ENCODE measurements around the gene DOCK1. TPM values are rescaled to one million over a fixed set of nuclear protein-coding genes. Genes with fewer than 3 reads are reported as not detected.

Gene DOCK1
- total RNA-seq, 2 donors from 2014 or later, result 46.4 to 49.0 TPM

DNA sequence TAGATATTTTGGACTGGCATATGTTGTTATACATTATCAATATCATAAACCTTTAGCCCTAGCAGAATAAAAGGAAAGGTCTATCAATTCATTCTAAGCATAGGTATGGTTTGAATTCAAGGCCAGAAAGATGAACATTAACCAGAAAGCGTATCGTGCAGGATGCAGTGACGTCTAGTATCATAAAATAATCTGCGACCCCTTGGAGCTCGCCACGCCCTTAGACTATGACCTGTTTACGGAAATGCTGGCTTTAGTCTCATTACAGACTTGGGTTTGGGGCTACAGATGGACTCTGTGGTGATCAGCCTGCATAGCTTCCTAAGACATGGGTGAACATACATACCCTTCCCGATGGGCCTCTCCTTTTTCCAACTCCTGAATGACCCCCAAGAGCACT, 269.6 kb downstream of the DOCK1 start:
- H3K9me3 ChIP-seq, result no peaks in the 10 kb centered on the region
- H3K9ac ChIP-seq (ENCODE audit: low read depth in 2 of 2, low read length in 2 of 2), result no peak overlapping the region
- intact Hi-C loops (cut with DNase I), result no loop called here
- no peak for DNase-seq
- H3K27ac ChIP-seq, result no peak overlapping the region
- TF ChIP-seq CTCF (IDR thresholded peaks at IDR 0.05), result no peak
- H3K4me1 ChIP-seq, result peaks cover 3% of the 10 kb centered on the region
- H3K36me3 ChIP-seq, result no peaks in the 10 kb centered on the region
- H3K27me3 ChIP-seq, result no peaks in the 10 kb centered on the region
- H3K4me3 ChIP-seq, result no peak overlapping the region

DNA sequence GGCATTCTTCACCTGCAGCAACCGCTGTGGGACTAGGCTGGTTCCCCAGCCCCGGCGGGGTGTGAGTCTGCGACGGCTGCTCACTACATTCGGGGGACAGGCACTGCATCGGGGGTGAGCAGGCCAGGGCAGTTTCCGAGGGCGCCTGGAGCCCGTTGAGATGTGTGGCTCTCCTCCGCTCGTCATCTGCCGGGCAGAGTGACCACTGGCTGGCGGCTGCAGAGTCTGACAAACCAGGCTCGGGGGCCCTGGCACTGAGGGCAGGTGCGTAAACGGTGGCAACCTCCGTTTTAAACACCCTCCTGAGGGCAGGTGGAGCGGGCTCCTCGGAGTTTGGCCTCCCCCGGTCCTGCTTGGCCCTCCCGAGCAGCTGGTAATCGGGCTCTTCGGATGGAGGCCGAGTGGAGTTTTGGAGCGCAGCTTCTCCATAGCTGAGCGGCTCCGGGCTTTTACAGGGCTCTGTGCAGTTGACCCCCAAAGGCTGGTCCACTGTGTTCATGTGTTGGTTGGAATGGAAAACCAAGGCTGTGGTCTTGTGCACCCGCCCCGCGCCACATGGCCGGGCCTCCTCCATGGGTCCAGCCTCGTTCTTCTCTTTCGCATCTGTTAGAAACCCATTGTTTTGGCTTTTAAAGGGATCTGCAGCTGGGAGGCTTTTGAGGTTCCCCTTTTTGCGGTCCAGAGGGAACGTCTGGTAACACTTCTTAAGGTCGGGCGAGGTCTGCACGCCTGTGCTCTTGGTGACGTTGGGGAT, 270.3 kb downstream of the DOCK1 start:
- Histone ChIP-seq H3K36me3 (no peaks in the 10 kb centered on the region), H3K4me3 (no peak overlapping the region), H3K27ac (no peak overlapping the region), H3K4me1 (peaks cover 3% of the 10 kb centered on the region), H3K27me3 (no peaks in the 10 kb centered on the region), H3K9ac (ENCODE audit: low read depth in 2 of 2, low read length in 2 of 2) (no peak overlapping the region), H3K9me3 (no peaks in the 10 kb centered on the region)
- no peak for TF ChIP-seq CTCF (IDR thresholded peaks at IDR 0.05)
- intact Hi-C loops (cut with DNase I), result no loop called here
- DNase-seq, result no peak

GRCh38 chr10:127176649-127177048, 271.4 kb downstream of the DOCK1 start:
- Histone ChIP-seq H3K9ac (ENCODE audit: low read depth in 2 of 2, low read length in 2 of 2) (no peak overlapping the region), H3K4me3 (no peak overlapping the region), H3K4me1 (peaks cover 3% of the 10 kb centered on the region), H3K27ac (no peak overlapping the region), H3K9me3 (no peaks in the 10 kb centered on the region), H3K36me3 (no peaks in the 10 kb centered on the region), H3K27me3 (no peaks in the 10 kb centered on the region)
- DNase-seq, result no peak
- TF ChIP-seq CTCF (IDR thresholded peaks at IDR 0.05), result no peak
- intact Hi-C loops (cut with DNase I), result no loop called here

GRCh38 chr10:127179612-127180250, 274.5 kb downstream of the DOCK1 start:
- Histone ChIP-seq H3K4me3 (no peak overlapping the region), H3K36me3 (no peaks in the 10 kb centered on the region), H3K27ac (no peak overlapping the region), H3K9me3 (no peaks in the 10 kb centered on the region), H3K9ac (ENCODE audit: low read depth in 2 of 2, low read length in 2 of 2) (no peak overlapping the region), H3K27me3 (no peaks in the 10 kb centered on the region), H3K4me1 (no peaks in the 10 kb centered on the region)
- no peak for DNase-seq
- intact Hi-C loops (cut with DNase I), result no loop called here
- no peak for TF ChIP-seq CTCF (IDR thresholded peaks at IDR 0.05)

DNA sequence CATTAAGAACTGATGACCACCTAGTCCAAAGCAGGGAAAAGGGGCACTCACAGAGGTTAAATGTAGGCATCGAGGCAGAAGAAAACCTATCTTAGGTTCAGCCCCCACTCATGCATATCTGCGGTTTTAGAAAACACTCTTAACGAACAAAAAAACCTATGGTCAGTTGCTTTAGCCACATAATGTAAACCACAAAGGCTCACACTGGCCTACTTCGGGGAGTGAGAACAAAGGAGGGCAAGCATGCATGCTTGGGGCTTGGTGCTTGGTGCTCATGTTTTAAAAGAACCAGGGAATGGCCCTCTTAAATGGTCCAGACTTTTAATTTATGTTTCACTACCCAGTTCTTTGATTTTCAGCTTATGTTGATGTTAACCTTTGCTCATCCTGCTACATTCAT, 276.9 kb downstream of the DOCK1 start:
- Histone ChIP-seq H3K27ac (no peak overlapping the region), H3K9ac (ENCODE audit: low read depth in 2 of 2, low read length in 2 of 2) (no peak overlapping the region), H3K4me3 (no peak overlapping the region), H3K9me3 (no peaks in the 10 kb centered on the region), H3K27me3 (no peaks in the 10 kb centered on the region), H3K36me3 (no peaks in the 10 kb centered on the region), H3K4me1 (no peaks in the 10 kb centered on the region)
- TF ChIP-seq CTCF (IDR thresholded peaks at IDR 0.05), result no peak
- intact Hi-C loops (cut with DNase I), result no loop called here
- DNase-seq, result no peak

All from colonic mucosa (tissue), 4 donors.